NCI-H1048 (cell line): ENCODE data around the gene YTHDF1.

Experiments used
- DNase-seq: peaks from one replicate; lab custom pipeline; 2025; lab: John Stamatoyannopoulos, UW

YTHDF1 gene

GRCh38 chr20:63155266-63156165 is 60.4 kb downstream of the YTHDF1 start:
- DNase-seq = no peak

GRCh38 chr20:63154395-63154794 is 61.5 kb downstream of the YTHDF1 start:
- no peak for DNase-seq

GRCh38 chr20:63153254-63154221 is 62.4 kb downstream of the YTHDF1 start:
- DNase-seq = no peak

- no peak for DNase-seq
Measured at GRCh38 chr20:63152322-63153253, 63.3 kb downstream of the YTHDF1 start.

- no peak for DNase-seq
Measured at GRCh38 chr20:63151554-63152321, 64.2 kb downstream of the YTHDF1 start.

- no peak for DNase-seq
Measured at GRCh38 chr20:63150911-63151531, 64.9 kb downstream of the YTHDF1 start.

GRCh38 chr20:63150391-63150898 is 65.5 kb downstream of the YTHDF1 start:
- DNase-seq = no peak

GRCh38 chr20:63149531-63150192 is 66.3 kb downstream of the YTHDF1 start:
- DNase-seq = no peak

GRCh38 chr20:63148696-63149095 is 67.2 kb downstream of the YTHDF1 start:
- DNase-seq = no peak

GRCh38 chr20:63147532-63147931 is 68.4 kb downstream of the YTHDF1 start:
- no peak for DNase-seq
